GM12801 (cell line): ENCODE results near the gene DIS3L2.

Experiments used
- TF ChIP-seq, protein P1 (sequence below): IDR thresholded peaks from one replicate; pipeline ENCODE4 v1.5.1; 2011; ENCODE audit warnings: control low read depth; ENCODE audit not compliant: insufficient read length; ENCODE audit errors: extremely low read depth

Gene DIS3L2

DNA sequence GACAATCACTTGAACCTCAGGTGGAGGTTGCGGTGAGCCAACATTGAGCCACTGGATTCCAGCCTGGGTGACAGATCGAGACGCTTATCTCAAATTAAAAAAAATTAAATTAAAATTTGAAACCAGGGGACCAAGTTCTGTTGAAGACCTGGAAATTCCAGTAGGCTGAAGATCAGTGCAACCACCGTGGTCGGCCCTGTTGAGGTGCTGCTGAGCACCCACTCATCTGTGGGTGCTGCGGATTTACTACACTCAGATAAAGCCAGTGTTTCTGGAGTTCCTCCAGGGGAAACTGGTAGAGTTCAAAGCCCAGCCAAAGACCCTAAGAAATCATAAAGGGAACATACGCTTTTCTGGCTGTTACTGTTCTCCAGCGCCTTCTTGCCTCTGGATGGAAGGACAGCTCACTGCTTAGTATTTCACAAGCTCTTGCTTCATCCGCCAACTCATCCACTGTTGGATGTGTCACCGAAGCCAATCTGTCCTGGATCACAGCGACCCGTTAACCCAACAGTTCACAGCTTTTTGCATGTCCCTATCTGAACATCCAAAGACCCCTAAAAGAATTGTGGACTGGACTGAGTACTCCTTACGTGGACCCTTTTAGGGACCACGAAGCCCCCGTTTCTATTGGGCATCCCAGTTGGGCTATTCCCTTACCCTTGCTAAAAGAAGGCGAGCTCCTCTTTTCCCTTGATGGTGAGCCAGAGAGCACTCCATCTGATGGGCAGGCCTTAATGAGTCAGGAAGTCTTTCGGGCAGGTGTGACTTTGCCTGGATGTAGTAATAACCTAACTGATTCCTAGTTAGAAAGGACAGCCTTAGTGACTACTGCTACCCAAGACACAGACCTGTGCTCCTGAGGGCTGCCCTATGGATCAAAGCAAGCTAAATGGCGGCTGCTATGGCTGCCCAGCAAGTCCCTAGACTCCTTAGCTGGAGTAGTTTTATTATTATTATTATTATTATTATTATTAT, 411.0 kb downstream of the DIS3L2 start:
- TF ChIP-seq, protein P1, sequence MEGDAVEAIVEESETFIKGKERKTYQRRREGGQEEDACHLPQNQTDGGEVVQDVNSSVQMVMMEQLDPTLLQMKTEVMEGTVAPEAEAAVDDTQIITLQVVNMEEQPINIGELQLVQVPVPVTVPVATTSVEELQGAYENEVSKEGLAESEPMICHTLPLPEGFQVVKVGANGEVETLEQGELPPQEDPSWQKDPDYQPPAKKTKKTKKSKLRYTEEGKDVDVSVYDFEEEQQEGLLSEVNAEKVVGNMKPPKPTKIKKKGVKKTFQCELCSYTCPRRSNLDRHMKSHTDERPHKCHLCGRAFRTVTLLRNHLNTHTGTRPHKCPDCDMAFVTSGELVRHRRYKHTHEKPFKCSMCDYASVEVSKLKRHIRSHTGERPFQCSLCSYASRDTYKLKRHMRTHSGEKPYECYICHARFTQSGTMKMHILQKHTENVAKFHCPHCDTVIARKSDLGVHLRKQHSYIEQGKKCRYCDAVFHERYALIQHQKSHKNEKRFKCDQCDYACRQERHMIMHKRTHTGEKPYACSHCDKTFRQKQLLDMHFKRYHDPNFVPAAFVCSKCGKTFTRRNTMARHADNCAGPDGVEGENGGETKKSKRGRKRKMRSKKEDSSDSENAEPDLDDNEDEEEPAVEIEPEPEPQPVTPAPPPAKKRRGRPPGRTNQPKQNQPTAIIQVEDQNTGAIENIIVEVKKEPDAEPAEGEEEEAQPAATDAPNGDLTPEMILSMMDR, result no peak

DNA sequence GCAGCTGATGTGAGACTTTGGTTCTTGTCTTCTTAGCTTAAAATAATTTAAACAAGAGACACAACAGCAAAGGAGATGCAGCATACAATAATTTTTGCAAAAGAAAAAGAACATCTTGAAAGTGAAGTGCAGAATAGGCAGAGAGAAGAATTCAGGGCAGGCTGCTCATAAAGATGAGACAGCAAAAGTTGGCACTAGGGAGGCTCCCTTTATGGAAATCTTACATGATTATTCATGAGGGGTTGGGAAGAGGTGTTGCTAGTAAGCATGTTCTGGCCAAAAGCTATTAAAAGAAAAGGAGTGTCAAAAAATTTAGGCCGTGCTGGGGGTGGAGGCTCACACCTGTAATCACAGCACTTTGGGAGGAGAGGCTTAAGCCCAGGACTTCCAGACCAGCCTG, 412.8 kb downstream of the DIS3L2 start:
- TF ChIP-seq, protein P1, result no peak

DNA sequence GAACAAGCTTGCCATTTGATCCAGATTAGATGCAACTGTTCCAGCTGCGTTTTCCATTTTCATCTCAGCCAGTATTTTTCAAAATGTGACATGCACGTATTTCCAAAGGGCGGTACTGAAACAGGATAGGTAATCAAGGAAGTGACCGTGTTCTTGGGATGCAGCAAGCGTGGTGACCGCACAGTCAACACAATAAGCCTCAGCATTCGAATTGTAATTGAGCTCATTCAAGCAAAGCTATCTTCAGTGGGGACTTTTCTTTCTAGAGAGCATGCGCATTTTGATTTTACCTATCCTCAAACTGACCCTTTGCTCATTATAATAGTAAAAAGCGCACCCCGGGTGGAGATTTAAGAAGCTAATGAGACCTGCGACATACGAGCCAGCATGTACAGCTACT, 413.7 kb downstream of the DIS3L2 start:
- TF ChIP-seq, protein P1, result no peak

DNA sequence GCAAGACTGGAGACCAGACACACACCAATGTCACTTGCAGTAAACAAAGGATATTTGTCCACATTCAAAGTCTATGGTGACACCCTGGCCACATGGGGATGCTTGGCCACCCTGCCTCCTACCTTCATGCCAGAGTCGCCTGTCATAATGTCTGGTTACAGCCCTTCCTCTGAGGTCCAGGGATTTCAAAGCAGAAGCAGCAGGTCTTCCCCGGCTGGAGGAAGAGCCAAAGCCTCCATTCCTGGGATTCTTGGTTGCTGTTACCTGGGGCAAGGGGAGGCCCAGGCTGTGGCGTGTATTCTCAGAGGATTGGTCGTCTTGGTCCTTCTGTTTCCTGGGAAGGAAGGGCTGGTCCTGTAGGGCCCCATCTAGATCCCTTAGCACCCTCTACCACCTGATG, 414.7 kb downstream of the DIS3L2 start:
- TF ChIP-seq, protein P1, result no peak

DNA sequence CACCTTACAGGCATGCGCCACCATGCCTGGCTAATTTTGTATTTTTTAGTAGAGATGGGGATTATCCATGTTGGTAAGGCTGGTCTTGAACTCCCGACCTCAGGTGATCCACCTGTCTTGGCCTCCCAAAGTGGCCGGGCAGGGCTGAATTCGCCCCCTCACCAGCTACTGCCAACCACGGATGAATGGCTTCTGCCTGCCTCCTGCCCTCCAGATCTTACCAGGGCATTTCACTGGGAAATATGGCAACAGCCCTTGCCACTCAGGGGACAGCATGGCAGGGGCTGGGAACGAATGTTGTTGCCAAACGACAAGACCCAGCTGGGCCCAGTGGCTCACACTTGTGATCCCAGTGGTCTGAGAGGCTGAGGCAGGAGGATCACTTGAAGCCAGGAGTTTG, 415.2 kb downstream of the DIS3L2 start:
- TF ChIP-seq, protein P1, result no peak

DNA sequence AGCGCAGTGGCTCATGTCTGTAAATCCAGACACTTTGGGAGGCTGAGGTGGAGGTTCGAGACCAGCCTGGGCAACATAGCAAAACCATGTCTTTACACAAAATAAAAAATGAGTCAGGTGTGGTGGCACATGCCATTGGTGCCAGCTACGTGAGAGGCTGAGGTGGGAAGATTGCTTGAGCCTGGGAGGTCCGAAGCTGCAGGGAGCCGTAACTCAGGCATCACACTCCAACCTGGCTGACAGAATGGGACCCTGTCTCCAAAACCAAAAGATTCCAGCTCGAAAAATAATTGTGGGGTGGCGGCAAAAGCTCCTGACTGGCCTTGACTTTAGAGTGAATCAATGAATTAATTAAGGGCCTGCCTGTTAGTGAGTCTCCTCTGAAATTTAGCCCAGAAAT, 415.8 kb downstream of the DIS3L2 start:
- TF ChIP-seq, protein P1, result no peak

DNA sequence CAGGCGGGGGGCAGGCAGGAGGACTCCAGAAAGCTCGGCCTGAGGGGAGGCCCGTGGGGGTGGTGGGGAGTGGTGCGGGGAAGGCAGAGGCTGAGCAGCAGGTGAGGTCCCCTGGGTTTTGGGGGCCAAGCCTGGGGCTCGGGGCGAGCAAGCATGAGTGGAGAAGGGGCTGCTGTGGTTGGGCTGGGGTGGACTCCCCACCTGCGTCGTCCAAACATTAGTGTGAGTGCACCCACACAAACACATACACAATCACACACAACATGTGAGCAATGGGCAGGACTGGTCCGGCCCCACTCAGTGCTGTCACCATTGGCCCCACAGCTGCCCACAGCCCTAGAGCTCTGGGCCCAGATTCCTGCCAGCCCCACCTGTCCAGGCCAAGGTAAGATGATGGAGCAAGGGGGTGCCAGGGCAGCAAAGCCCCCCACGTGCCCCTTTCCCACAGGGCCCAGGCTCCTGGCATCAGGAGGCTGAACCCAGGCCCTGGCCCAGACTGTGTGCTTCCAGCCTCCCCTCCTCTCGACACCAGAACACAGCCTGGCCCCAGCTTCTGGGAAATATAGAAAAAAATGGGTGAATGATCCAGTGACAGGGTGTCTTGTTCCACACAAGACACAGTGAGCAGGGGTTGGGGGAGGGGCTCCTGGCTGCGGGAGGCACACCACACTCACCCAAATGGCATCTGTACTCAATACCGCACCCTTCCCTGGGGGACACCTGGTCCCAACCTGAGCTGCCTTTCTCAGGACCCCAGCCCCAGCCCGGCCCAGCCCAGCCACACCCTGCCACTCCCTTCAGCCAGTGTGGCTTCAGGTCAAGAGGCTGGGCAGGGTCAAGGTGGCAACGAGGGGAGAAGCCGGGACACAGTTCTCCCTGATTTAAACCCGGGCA, 416.6 kb downstream of the DIS3L2 start:
- TF ChIP-seq, protein P1, result no peak
